TTC549 (cell line): Measurements from ENCODE around the gene CYP2C9.

Experiments
- FAIRE-seq: peaks from 2 replicates; lab custom pipeline; 2012; peaks lifted over from hg19 to GRCh38; lab: Jason Lieb, UNC

The CYP2C9 gene

DNA sequence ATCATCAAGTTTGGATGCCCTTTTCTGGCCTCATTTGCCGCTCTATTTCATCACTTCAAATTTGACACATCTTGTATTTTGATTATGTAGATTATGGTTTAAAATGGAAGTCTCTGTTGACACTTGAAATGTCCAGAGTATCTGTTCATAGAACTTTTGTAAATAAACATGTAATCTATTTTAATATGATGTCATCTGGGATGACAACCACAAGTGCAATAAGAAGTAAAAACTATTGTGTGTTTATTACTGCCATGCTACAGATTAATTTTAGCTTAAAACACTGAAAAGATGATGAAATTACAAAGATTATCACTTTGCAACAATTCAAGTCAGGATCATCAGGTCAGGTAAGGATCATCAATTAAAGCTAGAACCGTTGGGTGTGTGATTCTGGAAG, 100.8 kb downstream of the CYP2C9 start:
- no peak for FAIRE-seq
